Measurements from ENCODE around the gene OGFR. TPM values are rescaled to one million over a fixed set of nuclear protein-coding genes. Genes with fewer than 3 reads are reported as not detected.

Gene OGFR
- total and polyA plus RNA-seq, 2 experiments from 2014 or later = 9.9 to 52.2 TPM

DNA sequence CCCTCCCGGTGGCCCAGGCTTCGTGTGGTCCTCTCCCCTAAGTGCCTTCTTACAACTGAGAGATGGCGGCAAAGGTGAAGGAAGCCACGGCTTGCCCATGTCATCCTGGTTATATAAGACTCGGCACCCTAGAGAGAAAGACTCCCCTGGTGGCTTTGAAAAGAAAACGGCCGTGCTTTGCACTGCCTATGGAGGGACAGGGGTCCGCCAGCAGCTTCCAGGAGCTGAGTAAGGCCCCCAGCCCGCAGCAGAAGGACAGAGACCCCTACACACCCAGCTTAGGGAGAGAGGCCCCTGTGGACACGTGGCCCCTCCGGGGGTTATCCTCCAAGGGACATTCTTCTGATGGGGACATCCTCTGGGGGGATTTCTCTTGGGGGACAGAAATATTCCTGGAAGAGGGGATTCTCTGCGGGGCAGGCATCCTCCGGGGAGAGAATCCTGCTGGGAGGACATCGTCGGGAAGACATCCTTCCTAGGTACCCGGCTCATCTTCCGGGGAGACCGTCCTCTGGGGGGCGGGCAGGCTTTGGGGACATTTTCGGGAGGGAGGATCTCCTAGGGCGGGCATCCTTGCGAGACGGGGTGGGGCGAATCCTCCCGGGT, 511 bp upstream of the OGFR start:
- DNase-seq = peak; percentile 60
- Histone ChIP-seq H3K36me3 (ENCODE audit: low read depth) (peaks cover 12% of the 10 kb centered on the region; the same call in 1 of the 2 replicates), H3K4me1 (ENCODE audit: insufficient read depth) (peaks cover 14% of the 10 kb centered on the region), H3K9me2 (ENCODE audit: insufficient read depth) (no peaks in the 10 kb centered on the region), H3K79me2 (ENCODE audit: insufficient read depth) (peaks cover 36% of the 10 kb centered on the region), H3K27me3 (replicated peaks; ENCODE audit: insufficient read depth) (no peaks in the 10 kb centered on the region), H3F3A (ENCODE audit: insufficient read depth) (peaks cover 26% of the 10 kb centered on the region; the same call in 1 of the 2 replicates), H3K27ac (no peak overlapping the region), H3K9me3 (ENCODE audit: low read depth) (no peaks in the 10 kb centered on the region), H2AFZ (peak overlapping the region; percentile 74), H3K4me2 (ENCODE audit: unreplicated experiment) (peak overlapping the region; percentile 51), H4K20me1 (ENCODE audit: insufficient read depth) (no peaks in the 10 kb centered on the region), H3K4me3 (peak overlapping the region; percentile 89), H3K9ac (0 out of 2 replicates have a peak overlapping the region, but pooled peaks have one; percentile 38)
- TF ChIP-seq EZH2phosphoT487 (IDR thresholded peaks at IDR 0.05; ENCODE audit: insufficient read depth, low read depth) (no peak), EZH2 (IDR thresholded peaks at IDR 0.05; ENCODE audit: insufficient read depth, poor library complexity, severe bottlenecking) (no peak)
- 28 to 33% methylated on average over 19 to 25 of the region's 25 CpGs for WGBS, 2 experiments (ENCODE audit: low coverage in 1 of 2, low lambda C conversion rate in 2 of 2, missing lambda C conversion rate in 2 of 2)
- in situ Hi-C loops (cut with MboI) = no loop called here

DNA sequence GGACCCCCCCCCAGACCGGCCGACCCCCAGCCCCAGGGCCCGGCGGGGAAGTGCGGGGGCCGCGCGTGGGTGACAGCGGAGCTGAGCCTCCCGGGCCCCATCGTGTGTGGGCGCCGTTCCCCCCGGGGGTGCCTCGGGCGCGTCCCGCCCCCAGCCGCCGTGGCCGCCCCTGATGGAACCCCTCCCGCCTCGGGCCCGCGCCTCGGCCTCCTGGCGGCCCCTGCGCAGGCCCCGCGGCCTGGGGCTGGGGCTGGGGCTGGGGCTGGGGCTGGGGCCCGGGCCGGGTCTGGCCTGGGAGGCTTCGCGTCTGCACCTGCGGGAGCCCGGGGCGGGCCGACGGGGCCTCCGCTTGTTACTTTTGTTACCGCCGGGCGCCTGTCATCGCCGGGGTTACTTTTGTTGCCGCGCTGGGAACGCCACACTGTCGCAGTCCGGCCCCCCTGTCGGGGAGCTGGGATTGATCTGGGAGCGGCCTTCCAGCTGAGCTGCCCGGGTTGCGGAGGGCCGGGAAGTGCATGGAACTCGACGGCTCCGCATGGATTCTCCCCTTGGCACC, 598 bp downstream of the OGFR start:
- H3K36me3 ChIP-seq (ENCODE audit: low read depth) = peaks cover 5% of the 10 kb centered on the region; the same call in 1 of the 2 replicates
- no peaks in the 10 kb centered on the region for H4K20me1 ChIP-seq (ENCODE audit: insufficient read depth)
- peaks cover 19% of the 10 kb centered on the region; the same call in 1 of the 2 replicates for H3F3A ChIP-seq (ENCODE audit: insufficient read depth)
- no peaks in the 10 kb centered on the region for H3K9me3 ChIP-seq (ENCODE audit: low read depth)
- H3K27ac ChIP-seq = 0 out of 2 replicates have a peak overlapping the region, but pooled peaks have one; percentile 19
- H3K79me2 ChIP-seq (ENCODE audit: insufficient read depth) = peaks cover 40% of the 10 kb centered on the region
- TF ChIP-seq EZH2phosphoT487 (IDR thresholded peaks at IDR 0.05; ENCODE audit: insufficient read depth, low read depth) (no peak), EZH2 (IDR thresholded peaks at IDR 0.05; ENCODE audit: insufficient read depth, poor library complexity, severe bottlenecking) (no peak)
- H3K9ac ChIP-seq = peak overlapping the region; percentile 83
- peaks cover 14% of the 10 kb centered on the region for H3K4me1 ChIP-seq (ENCODE audit: insufficient read depth)
- H3K9me2 ChIP-seq (ENCODE audit: insufficient read depth) = no peaks in the 10 kb centered on the region
- in situ Hi-C loops (cut with MboI) = no loop called here
- H3K4me2 ChIP-seq (ENCODE audit: unreplicated experiment) = peak overlapping the region; percentile 98
- peak overlapping the region; percentile 89 for H3K4me3 ChIP-seq
- DNase-seq = peak; percentile 58
- peak overlapping the region; percentile 46; the same call in 1 of the 2 replicates for H2AFZ ChIP-seq
- WGBS, 2 experiments (ENCODE audit: low coverage in 1 of 2, low lambda C conversion rate in 2 of 2, missing lambda C conversion rate in 2 of 2) = 0 to 2% methylated on average over 22 to 29 of the region's 58 CpGs
- H3K27me3 ChIP-seq (replicated peaks; ENCODE audit: insufficient read depth) = no peaks in the 10 kb centered on the region

DNA sequence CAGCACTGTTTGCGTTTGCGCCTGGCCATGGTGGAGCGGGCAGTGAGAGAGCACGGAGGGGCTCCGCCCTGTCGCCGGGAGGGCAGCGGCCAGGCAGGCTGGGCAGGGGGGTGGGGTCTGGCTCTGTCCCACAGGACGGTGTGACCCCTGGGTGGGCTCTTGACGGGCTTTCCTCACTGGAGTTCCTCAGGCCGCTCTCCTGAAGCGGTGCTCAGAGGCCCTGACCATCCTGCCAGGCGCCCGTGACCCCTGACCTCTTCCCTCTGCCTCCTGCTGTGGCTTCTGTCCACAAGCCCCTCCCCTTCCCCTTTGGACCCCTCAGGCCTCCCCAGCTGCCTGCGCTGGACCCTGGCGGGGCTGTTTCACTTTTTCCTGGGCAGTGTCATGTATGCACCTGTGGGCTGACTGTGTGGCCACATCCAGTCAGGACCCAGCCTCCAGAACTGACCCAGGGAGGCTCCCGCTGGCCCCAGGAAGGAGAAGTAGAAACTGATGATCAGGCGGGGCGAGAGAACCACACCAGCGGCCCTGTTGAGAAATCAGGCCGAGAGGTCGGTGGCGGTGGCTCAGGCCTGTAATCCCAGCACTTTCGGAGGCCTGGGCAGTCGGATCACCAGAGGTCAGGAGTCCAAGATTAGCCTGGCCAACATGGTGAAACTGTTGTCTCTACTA, 1.2 kb downstream of the OGFR start:
- H3K9me3 ChIP-seq (ENCODE audit: low read depth) = no peaks in the 10 kb centered on the region
- H3K36me3 ChIP-seq (ENCODE audit: low read depth) = peaks cover 4% of the 10 kb centered on the region; the same call in 1 of the 2 replicates
- H3K4me2 ChIP-seq (ENCODE audit: unreplicated experiment) = peak overlapping the region; percentile 98
- no peak for TF ChIP-seq EZH2 (IDR thresholded peaks at IDR 0.05; ENCODE audit: insufficient read depth, poor library complexity, severe bottlenecking)
- no peak for TF ChIP-seq EZH2phosphoT487 (IDR thresholded peaks at IDR 0.05; ENCODE audit: insufficient read depth, low read depth)
- H3K4me1 ChIP-seq (ENCODE audit: insufficient read depth) = peaks cover 14% of the 10 kb centered on the region
- peak overlapping the region; percentile 89 for H3K4me3 ChIP-seq
- in situ Hi-C loops (cut with MboI) = no loop called here
- no peak for DNase-seq
- 29 to 33% methylated on average over 24 of the region's 25 CpGs for WGBS, 2 experiments (ENCODE audit: low coverage in 1 of 2, low lambda C conversion rate in 2 of 2, missing lambda C conversion rate in 2 of 2)
- H3K27ac ChIP-seq = no peak overlapping the region
- peak overlapping the region; percentile 83 for H3K9ac ChIP-seq
- peaks cover 14% of the 10 kb centered on the region; the same call in 1 of the 2 replicates for H3F3A ChIP-seq (ENCODE audit: insufficient read depth)
- no peaks in the 10 kb centered on the region for H3K9me2 ChIP-seq (ENCODE audit: insufficient read depth)
- peaks cover 40% of the 10 kb centered on the region for H3K79me2 ChIP-seq (ENCODE audit: insufficient read depth)
- no peak overlapping the region for H2AFZ ChIP-seq
- H4K20me1 ChIP-seq (ENCODE audit: insufficient read depth) = no peaks in the 10 kb centered on the region
- no peaks in the 10 kb centered on the region for H3K27me3 ChIP-seq (replicated peaks; ENCODE audit: insufficient read depth)

DNA sequence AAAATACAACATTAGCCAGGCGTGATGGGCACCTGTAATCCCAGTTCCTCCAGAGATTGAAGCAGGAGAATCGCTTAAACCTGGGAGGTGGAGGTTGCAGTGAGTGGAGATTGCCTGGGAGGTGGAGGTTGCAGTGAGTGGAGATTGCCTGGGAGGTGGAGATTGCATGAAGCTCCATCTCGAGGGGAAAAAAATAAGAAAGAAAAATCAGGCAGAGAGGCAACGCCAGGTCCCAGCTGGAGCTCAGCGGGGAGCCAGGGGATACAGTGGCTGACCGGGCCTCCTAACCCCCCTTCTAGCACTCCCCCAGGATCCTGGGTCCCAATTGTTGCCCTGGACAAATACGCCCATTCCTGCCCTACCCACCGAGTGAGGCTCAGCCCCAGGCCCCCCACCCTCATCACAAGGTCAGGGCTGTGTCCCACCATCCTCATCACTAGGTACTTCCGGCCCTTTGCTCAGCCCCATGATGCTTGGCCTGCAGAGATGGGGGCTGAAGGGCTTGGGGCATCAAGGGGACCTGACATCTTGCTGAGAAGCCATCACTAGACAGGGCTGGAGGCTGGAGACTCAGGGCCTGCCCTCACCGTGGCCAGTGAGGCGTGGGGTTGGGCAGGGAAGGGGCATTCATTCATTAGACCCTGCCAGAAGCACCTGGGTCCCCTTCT, 1.9 kb downstream of the OGFR start:
- no peaks in the 10 kb centered on the region for H3K27me3 ChIP-seq (replicated peaks; ENCODE audit: insufficient read depth)
- H3K36me3 ChIP-seq (ENCODE audit: low read depth) = peaks cover 4% of the 10 kb centered on the region; the same call in 1 of the 2 replicates
- H2AFZ ChIP-seq = no peak overlapping the region
- H3K4me1 ChIP-seq (ENCODE audit: insufficient read depth) = peaks cover 14% of the 10 kb centered on the region
- no peaks in the 10 kb centered on the region for H3K9me2 ChIP-seq (ENCODE audit: insufficient read depth)
- no peaks in the 10 kb centered on the region for H4K20me1 ChIP-seq (ENCODE audit: insufficient read depth)
- peak overlapping the region; percentile 89 for H3K4me3 ChIP-seq
- peaks cover 14% of the 10 kb centered on the region; the same call in 1 of the 2 replicates for H3F3A ChIP-seq (ENCODE audit: insufficient read depth)
- WGBS, 2 experiments (ENCODE audit: low coverage in 1 of 2, low lambda C conversion rate in 2 of 2, missing lambda C conversion rate in 2 of 2) = 78 to 86% methylated on average over 11 of the region's 11 CpGs
- DNase-seq = no peak
- no peak overlapping the region for H3K27ac ChIP-seq
- peak overlapping the region; percentile 83 for H3K9ac ChIP-seq
- peaks cover 40% of the 10 kb centered on the region for H3K79me2 ChIP-seq (ENCODE audit: insufficient read depth)
- H3K4me2 ChIP-seq (ENCODE audit: unreplicated experiment) = peak overlapping the region; percentile 98
- TF ChIP-seq EZH2 (IDR thresholded peaks at IDR 0.05; ENCODE audit: insufficient read depth, poor library complexity, severe bottlenecking) = no peak
- in situ Hi-C loops (cut with MboI) = no loop called here
- no peaks in the 10 kb centered on the region for H3K9me3 ChIP-seq (ENCODE audit: low read depth)
